DMS53 treated with DMSO at 0.1 percent for 48 hours (cell line): ENCODE results near the gene GABARAPL2.
"Not testable (repeated sequence)": the region's sequence is repeated elsewhere in the genome, so short reads cannot be mapped to it uniquely, and the experiment has no call there.

Experiments
- DNase-seq: peaks from one replicate; lab custom pipeline; 2025; ENCODE audit not compliant: unreplicated experiment; lab: John Stamatoyannopoulos, UW

GABARAPL2 gene, protein sequence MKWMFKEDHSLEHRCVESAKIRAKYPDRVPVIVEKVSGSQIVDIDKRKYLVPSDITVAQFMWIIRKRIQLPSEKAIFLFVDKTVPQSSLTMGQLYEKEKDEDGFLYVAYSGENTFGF

DNA sequence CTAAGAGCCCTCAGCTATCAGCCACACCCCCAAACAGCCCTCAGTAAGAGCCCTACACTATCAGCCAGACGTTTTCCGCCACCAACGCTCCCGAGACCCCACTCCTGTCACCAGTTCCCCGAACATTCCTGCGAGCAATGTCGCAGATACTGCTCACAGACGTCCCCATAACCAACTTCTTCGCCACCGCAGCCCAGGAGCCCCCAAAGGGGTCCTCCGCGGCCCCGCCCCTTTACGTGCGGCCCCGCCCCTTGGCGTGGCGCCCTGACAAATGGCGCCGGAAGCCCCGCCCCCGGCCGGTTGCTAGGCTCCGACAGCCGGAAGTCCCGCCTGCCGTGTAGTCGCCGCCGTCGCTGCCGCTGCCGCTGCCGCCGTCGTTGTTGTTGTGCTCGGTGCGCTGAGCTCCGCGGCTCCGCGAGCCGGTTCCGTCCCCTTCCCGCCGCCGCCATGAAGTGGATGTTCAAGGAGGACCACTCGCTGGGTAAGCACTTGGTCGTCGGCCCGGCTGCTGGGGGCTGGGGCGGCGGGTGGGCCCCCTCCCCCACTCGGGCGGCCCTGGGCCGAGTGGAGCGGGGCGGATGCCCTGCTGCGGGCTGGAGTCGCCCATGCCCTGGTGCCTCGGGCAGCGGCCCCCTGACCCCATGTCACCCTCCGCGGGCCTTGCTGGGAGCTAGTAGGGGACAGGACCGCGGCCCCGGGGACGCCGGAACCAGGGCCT lies at the start of gene GABARAPL2:
Gene GABARAPL2 (plus strand): TSS at position 340 of the 718 bp plus-strand sequence. CDS start 108 bp downstream, at position 448.
- peak; percentile 52 for DNase-seq

- DNase-seq: no peak
Measured at GRCh38 chr16:75519175-75519574, 47.0 kb upstream of the GABARAPL2 start.

DNA sequence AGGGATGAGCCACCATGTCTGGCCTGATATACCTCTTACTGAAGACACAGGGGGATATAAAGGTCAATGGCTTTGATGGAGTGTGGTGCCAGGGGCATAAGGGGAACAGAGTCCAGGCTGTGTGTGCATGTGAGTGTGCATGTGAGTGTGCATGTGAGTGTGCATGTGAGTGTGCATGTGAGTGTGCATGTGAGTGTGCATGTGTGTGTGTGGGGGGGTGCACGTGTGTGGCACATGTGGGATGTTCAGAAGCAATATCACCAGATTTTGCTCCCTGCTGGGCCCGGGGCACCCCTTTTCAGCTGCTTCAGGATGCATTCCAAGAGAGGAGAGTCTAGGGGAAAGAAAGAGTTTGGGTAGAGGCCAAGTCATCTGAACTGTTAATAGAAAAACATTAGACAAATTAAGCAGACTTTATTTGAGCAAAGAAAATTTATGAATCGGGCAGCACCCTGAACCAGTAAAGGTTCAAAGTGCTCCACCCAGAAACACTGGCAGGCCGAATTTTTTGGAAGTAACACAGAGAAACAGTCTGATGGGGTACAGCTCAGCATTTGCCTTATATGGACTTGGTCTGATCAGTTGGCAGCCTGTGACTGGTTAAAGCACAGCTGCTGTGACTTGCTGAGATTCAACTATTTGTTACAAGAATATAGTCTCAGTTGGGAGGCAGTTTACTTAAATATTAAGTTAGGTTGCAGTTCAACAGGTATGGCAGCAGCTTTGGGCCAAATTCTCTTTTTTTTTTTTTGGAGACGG lies 40.0 kb upstream of the GABARAPL2 start:
- DNase-seq: no peak

DNA sequence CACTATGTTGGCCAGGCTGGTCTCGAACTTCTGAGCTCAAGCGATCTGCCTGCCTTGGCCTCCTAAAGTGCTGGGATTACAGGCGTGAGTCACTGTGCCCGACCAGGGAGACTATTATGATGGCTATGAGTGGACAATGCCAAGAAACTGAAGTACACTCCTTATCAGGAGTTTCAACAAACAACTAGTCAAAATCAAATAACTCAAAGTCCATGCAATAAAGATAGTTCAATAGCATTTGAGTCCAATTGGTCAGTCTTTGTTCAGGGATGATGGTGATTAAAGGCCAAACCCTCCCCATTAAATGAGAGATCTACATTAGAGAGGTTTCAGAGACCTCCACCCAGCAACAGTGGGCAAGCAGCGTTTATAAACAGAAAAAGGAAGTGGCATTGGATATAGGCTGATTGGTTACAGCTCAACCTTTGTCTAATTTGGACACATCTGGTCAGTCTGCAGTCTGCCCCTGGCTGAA lies 38.3 kb upstream of the GABARAPL2 start:
- DNase-seq: no peak

GRCh38 chr16:75529056-75529905 lies 36.9 kb upstream of the GABARAPL2 start:
- DNase-seq: no peak

- no peak for DNase-seq
Measured at GRCh38 chr16:75529959-75530358, 36.2 kb upstream of the GABARAPL2 start.

GRCh38 chr16:75532142-75532765 lies 33.9 kb upstream of the GABARAPL2 start:
- DNase-seq: no peak

- no peak for DNase-seq
Measured at GRCh38 chr16:75532791-75533190, 33.4 kb upstream of the GABARAPL2 start.

- no peak for DNase-seq
Measured at GRCh38 chr16:75534560-75535205, 31.5 kb upstream of the GABARAPL2 start.

GRCh38 chr16:75535211-75535843 lies 30.9 kb upstream of the GABARAPL2 start:
- DNase-seq: no peak

DNA sequence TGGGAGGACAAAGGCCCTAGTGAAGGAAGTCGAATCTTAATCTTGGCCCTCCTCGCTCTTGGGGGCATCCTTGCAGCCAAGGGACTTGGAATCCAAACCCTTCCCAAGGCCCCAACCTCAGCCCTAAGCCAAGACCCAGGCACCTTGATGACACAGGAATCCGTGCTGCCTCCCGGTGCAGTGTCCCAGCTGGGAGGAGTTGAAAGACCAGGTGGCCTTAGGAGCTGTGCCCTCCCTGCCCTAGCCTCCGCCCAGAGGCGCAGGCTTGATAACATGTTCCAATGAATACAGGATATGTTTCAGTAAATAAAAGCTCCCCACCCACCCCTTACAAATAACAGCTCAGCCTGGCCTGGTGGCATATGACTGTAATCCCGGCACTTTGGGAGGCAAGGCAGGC lies 30.3 kb upstream of the GABARAPL2 start, which contains the start of gene CHST5:
Gene CHST5 (minus strand): TSS at position 208 of the 400 bp plus-strand sequence. CDS start 5,724 bp downstream, outside the sequence.
- DNase-seq: no peak

- no peak for DNase-seq
Measured at GRCh38 chr16:75537776-75538175, 28.4 kb upstream of the GABARAPL2 start.

DNA sequence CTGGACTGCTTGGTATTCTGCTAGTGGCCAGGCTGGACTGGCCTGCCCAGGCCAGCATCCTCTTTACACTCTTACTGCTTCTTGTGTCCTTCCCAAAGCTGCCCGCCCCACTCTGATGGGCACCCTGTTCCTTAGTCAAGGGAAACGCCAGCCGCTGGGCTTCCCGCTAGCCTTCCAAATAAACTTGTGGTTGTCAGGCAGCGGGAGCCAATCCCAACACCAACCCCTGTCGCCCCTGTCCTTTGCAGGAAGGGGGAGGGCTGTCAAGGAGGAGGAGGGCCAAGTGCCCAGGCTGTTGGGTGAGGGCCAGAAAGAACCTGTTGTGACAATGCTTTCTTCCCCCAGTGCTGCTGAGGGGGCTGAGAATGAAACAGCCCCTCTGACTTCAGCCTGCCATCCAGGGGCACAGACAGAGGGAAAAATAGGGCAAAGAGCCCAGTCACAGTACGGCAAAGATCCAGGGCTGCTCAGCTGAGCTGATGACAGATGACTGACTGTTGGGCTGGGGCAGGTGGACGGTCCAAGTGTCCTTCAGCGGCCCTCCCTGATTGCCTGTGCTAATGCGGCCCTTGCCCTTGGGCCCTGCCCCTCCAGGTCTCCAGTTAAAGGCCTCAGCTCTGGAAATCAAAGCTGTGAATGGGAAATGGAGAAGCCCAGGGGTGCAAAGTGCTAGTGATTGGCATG lies 27.2 kb upstream of the GABARAPL2 start:
- DNase-seq: not testable (repeated sequence)

GRCh38 chr16:75541236-75541635 lies 24.9 kb upstream of the GABARAPL2 start:
- no peak for DNase-seq

DNA sequence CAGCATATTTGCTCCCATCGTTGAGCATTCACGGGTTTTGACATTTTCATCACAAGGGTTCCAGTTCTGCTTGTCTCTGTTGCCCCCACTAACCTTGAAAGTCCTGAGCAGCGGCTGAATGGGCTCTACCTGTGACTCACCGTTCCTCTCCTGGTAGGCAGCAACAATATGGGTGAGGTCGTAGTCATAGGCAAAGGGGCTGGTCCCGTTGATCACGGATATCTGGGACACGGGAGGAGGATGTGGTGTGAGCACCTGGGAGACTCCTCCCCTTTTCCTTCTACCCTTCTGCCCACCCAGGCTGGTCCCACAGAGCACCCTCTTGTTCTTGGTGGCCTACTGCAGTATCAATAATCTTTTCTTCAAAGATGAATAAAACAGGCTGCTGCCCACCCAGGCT lies 23.7 kb upstream of the GABARAPL2 start:
- DNase-seq: not testable (repeated sequence)

GRCh38 chr16:75545879-75546278 lies 20.3 kb upstream of the GABARAPL2 start:
- not testable (repeated sequence) for DNase-seq

DNA sequence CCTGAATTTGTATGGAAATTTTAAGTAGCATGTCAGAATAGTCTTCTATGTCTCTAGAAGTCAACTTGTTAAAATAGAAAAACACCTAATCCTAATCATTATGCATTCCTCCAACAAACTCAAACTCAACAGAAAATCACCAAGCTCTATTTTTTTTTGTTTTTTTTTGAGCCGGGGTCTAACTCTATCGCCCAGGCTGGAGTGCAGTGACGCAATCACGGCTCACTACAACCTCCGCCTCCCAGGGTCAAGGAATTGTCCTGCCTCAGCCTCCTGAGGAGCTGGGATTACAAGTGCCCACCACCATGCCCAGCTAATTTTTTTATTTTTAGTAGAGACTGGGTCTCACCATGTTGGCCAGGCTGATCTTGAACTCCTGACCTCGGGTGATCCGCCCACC lies 19.9 kb upstream of the GABARAPL2 start:
- no peak for DNase-seq

DNA sequence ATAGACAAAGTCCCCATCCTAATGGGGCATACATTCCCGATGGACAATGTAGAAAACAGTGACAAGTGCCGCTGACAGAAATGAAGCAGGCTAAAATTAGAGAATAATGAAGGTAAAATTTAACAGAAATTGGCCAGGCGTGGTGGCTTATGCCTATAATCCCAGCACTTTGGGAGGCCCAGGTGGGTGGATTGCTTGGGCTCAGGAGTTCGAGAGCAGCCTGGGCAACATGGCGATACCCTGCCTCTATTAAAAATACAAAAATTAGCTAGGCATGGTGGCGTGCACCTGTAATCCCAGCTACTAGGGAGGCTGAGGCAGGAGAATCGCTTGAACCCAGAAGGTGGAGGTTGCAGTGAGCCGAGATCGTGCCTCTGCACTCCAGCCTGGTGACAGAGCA lies 17.7 kb upstream of the GABARAPL2 start:
- DNase-seq: not testable (repeated sequence)

DNA sequence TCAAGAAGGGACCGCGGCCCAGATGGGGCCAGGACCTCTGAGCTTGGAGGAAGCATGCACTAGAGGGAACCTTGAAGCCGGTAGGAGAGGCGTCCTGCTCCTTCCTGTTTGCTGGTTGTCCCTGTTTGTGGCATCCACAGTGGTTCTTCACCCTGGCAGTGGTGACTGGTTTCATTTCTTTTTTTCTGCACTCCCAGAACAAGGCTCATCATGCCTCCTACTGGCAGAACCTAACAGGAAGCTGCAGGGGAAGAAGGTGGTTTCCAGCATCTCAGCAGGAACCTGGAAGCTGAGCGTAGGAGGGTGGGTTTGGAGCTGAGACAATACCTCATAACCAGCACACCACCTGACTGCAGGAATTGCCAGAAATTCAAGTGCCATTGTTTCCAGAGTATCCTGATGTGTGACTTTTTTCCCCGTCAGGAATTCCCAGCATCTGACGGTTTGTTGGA lies 15.9 kb upstream of the GABARAPL2 start:
- no peak for DNase-seq
